ENCODE data around the gene ISG20L2. TPM values are rescaled to one million over a fixed set of nuclear protein-coding genes. Genes with fewer than 3 reads are reported as not detected.
A peak's percentile ranks its signal among the peaks of the same experiment; 100 is the strongest.

Gene ISG20L2, protein sequence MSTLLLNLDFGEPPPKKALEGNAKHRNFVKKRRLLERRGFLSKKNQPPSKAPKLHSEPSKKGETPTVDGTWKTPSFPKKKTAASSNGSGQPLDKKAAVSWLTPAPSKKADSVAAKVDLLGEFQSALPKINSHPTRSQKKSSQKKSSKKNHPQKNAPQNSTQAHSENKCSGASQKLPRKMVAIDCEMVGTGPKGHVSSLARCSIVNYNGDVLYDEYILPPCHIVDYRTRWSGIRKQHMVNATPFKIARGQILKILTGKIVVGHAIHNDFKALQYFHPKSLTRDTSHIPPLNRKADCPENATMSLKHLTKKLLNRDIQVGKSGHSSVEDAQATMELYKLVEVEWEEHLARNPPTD
- 52.2 and 57.4 TPM in 2 replicates for total RNA-seq

DNA sequence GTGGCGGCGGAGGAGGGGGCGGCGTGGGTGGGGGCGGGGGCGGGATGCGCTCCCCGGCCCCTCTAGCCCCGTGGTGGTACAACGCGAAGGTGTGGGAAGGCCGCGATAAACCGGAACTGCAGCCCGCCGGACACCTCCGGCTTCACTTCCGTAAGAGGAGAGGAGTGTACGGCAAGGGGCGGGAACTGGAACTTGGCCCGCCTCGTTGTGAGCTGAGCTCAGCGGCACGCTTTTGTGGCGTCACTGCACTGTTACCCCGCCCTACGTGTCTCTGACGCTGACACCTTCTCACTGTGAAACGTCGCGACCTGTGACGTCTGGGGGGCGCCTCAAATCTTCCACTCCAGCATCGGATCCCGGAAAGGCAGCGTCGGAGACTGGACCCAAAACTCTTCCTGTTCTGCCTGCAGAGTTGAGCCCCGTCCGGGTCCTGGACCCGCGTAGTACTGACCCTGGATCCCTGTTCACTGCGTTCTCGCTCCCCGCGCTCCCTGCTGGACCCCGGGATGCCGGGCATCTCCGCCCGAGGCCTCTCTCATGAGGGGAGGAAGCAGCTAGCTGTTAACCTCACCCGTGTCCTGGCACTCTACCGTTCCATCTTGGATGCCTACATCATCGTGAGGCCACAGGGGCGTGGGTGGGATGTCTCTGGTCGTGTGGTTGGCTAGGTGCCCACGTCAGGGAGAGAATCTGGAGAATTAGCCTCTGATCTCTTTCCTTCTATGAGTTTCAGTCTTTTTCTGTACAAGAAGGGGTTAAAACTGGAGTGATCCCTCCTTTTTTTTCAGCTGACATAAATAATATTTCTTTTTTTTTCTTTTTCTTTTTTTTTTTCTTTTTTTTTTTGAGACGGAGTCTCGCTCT is at the start of gene ISG20L2:
Gene ISG20L2 (minus strand): TSS at position 168 of the 864 bp plus-strand sequence. CDS start 1,114 bp downstream, outside the sequence.
- Mint-ChIP-seq H3K4me3 (ENCODE audit: low read depth) (no peak within 1 kb of the TSS), H3K36me3 (ENCODE audit: low read depth) (peaks cover 28% of the 10 kb centered on the region), H3K27ac (peak within 1 kb of the TSS; percentile 99), H3K27me3 (ENCODE audit: low read depth) (no peaks in the 10 kb centered on the region), H3K4me1 (ENCODE audit: low read depth) (peaks cover 20% of the 10 kb centered on the region), H3K9me3 (no peaks in the 10 kb centered on the region)
- intact Hi-C loops (cut with micrococcal nuclease) = loop anchor here (1.0 to 5.0 kb wide), 6 partner anchors 12 to 163 kb away; partner anchors contain the start of genes HDGF, MRPL24, NTRK1 and PEAR1
- DNase-seq (ENCODE audit: low spot score) = peak; percentile 96

DNA sequence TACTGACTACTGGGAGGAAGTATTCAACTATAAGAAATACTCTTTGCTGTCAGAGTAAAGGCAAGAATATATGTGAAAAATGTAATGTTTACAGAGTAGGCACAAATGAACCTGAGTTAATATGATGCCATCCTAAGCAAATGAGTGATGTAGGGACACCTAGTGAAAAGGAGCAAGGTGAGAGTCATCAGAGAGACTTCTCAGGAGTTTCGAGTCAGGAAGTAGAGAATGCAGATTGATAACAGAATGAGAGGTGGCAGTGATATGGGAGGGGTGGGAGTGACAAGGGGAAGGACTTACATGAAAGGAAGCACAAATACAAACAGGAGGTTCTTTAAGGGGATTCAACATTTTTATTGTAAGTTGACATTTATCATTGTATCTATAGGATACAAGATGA is 49.0 kb upstream of the ISG20L2 start:
- DNase-seq (ENCODE audit: low spot score) = no peak
- Mint-ChIP-seq H3K4me3 (ENCODE audit: low read depth) (no peak overlapping the region), H3K36me3 (ENCODE audit: low read depth) (peaks cover 52% of the 10 kb centered on the region), H3K4me1 (ENCODE audit: low read depth) (peaks cover 43% of the 10 kb centered on the region), H3K27ac (peak overlapping the region; percentile 6), H3K27me3 (ENCODE audit: low read depth) (no peaks in the 10 kb centered on the region), H3K9me3 (no peaks in the 10 kb centered on the region)
- intact Hi-C loops (cut with micrococcal nuclease) = no loop called here

DNA sequence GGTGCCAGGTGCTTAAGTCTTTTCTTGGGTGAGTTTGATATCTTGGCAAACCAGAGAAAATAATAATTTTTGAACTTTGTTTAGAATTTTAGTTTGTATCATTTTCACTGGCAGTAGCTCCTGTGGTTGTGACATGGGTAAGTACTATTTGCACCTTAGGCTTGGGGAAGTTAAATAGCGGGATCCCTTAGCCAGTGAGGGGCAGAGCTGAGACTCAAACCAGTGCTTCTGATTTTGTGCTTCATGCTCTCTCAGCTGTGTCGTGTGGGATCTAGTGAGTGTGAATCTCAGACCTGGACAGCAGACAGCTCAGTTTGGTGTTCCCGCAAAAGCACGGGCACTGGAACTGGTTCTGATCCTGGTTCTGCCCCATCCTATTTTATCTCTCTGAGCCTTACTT is 48.4 kb upstream of the ISG20L2 start:
- no peak for DNase-seq (ENCODE audit: low spot score)
- no peaks in the 10 kb centered on the region for H3K27me3 Mint-ChIP-seq (ENCODE audit: low read depth)
- H3K9me3 Mint-ChIP-seq = no peaks in the 10 kb centered on the region
- peaks cover 50% of the 10 kb centered on the region for H3K36me3 Mint-ChIP-seq (ENCODE audit: low read depth)
- H3K27ac Mint-ChIP-seq = no peak overlapping the region
- peaks cover 49% of the 10 kb centered on the region for H3K4me1 Mint-ChIP-seq (ENCODE audit: low read depth)
- no peak overlapping the region for H3K4me3 Mint-ChIP-seq (ENCODE audit: low read depth)
- intact Hi-C loops (cut with micrococcal nuclease) = no loop called here

DNA sequence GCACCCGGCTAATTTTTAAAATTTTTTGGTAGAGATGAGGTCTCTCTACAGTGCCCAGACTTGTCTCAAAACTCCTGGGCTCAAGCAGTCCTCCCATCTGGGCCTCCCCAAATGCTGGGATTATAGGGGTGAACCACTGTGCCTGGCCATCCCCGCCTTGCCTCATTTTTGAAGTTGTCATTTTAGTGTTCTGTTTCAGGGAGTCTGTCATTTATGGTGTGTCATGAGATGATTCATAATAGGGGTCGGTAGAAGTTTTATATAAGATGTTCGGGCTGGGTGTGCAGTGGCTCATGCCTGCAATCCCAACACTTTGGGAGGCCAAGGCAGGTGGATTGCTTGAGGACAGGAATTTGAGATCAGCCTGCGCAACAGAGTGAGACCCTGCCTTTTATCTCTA is 47.2 kb upstream of the ISG20L2 start:
- H3K4me1 Mint-ChIP-seq (ENCODE audit: low read depth) = peaks cover 45% of the 10 kb centered on the region
- H3K4me3 Mint-ChIP-seq (ENCODE audit: low read depth) = no peak overlapping the region
- intact Hi-C loops (cut with micrococcal nuclease) = no loop called here
- peaks cover 46% of the 10 kb centered on the region for H3K36me3 Mint-ChIP-seq (ENCODE audit: low read depth)
- H3K27me3 Mint-ChIP-seq (ENCODE audit: low read depth) = no peaks in the 10 kb centered on the region
- no peak for DNase-seq (ENCODE audit: low spot score)
- H3K9me3 Mint-ChIP-seq = no peaks in the 10 kb centered on the region
- peak overlapping the region; percentile 44 for H3K27ac Mint-ChIP-seq

DNA sequence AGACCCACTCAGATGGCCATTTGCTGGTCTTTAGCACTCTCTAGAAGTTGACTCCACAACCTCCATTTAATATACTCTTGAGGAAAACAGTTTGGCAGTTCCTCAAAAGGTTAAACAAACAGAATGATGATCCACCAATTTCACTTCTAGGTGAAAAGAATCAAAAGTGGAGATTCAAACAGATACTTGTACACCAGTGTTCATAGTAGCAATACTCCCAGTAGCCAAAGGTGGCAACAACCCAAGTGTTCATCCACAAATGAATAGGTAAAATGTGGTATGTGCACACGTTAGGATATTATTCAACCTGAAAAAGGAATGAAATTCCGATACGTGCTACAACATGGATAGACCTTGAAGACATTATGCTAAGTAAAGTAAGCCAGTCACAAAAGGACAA is 45.0 kb upstream of the ISG20L2 start:
- H3K27ac Mint-ChIP-seq = no peak overlapping the region
- H3K4me1 Mint-ChIP-seq (ENCODE audit: low read depth) = peaks cover 59% of the 10 kb centered on the region
- no peaks in the 10 kb centered on the region for H3K27me3 Mint-ChIP-seq (ENCODE audit: low read depth)
- no peak for DNase-seq (ENCODE audit: low spot score)
- no peaks in the 10 kb centered on the region for H3K9me3 Mint-ChIP-seq
- intact Hi-C loops (cut with micrococcal nuclease) = no loop called here
- H3K36me3 Mint-ChIP-seq (ENCODE audit: low read depth) = peaks cover 64% of the 10 kb centered on the region
- no peak overlapping the region for H3K4me3 Mint-ChIP-seq (ENCODE audit: low read depth)

DNA sequence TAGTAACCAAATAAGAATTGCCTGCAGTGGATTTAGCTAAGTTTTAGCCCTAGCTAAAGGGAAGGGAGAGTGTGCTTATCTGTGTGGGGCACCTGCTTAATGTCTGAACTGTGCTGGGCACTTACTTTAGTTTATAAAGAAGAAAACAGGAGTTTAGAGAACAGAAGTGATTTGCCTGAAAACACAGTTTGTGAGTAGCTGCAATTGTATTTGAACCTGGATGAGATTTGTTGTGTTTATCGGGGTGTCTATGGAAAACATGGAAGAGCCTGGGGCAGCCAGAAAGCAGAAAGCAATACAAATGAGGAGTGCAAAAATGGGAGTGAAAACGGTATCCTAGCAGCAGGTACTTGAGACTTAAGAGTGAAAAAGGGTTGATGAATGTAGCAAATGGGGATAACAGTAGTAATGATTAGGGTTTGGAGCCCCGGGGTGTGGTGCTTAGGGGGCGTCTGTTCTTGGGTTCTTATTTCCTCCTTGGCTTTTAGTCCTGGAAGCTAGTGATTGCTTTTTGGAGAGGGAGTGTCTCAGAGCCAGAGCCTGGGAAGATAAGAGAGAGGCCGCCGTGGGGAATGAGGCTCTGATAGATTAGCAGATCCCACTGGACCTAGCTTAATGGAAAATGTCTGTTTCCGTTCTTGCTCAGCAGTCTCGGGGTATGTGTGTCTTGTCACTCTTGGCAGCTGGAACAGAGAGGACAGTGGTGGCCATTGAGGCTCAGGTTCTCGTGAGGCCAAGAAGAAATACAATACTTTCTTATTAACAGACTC is 44.3 kb upstream of the ISG20L2 start:
- peaks cover 58% of the 10 kb centered on the region for H3K4me1 Mint-ChIP-seq (ENCODE audit: low read depth)
- no peak overlapping the region for H3K27ac Mint-ChIP-seq
- intact Hi-C loops (cut with micrococcal nuclease) = no loop called here
- H3K27me3 Mint-ChIP-seq (ENCODE audit: low read depth) = no peaks in the 10 kb centered on the region
- H3K4me3 Mint-ChIP-seq (ENCODE audit: low read depth) = no peak overlapping the region
- H3K36me3 Mint-ChIP-seq (ENCODE audit: low read depth) = peaks cover 63% of the 10 kb centered on the region
- DNase-seq (ENCODE audit: low spot score) = no peak
- H3K9me3 Mint-ChIP-seq = no peaks in the 10 kb centered on the region

DNA sequence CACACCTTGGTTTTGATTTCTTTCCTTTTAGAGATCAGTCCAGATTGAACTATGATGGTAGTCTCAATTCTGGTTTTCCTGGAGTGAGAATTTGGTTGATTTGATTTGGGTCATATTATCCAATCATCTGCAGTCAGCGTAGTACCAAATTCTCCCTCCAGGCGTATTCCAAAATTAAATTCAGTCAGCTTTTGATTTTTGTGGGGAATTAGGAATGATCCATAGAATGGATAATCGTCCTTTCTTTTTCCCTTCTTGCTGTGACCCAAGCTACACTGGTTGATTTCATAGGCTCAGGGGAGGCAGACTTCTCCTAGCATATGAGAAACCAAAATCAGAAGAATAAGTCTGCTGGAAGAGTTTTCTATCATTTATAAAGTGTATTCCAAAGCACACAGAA is 43.7 kb upstream of the ISG20L2 start:
- Mint-ChIP-seq H3K36me3 (ENCODE audit: low read depth) (peaks cover 58% of the 10 kb centered on the region), H3K4me1 (ENCODE audit: low read depth) (peaks cover 53% of the 10 kb centered on the region), H3K27me3 (ENCODE audit: low read depth) (no peaks in the 10 kb centered on the region), H3K27ac (no peak overlapping the region), H3K4me3 (ENCODE audit: low read depth) (no peak overlapping the region), H3K9me3 (no peaks in the 10 kb centered on the region)
- DNase-seq (ENCODE audit: low spot score) = no peak
- intact Hi-C loops (cut with micrococcal nuclease) = no loop called here

DNA sequence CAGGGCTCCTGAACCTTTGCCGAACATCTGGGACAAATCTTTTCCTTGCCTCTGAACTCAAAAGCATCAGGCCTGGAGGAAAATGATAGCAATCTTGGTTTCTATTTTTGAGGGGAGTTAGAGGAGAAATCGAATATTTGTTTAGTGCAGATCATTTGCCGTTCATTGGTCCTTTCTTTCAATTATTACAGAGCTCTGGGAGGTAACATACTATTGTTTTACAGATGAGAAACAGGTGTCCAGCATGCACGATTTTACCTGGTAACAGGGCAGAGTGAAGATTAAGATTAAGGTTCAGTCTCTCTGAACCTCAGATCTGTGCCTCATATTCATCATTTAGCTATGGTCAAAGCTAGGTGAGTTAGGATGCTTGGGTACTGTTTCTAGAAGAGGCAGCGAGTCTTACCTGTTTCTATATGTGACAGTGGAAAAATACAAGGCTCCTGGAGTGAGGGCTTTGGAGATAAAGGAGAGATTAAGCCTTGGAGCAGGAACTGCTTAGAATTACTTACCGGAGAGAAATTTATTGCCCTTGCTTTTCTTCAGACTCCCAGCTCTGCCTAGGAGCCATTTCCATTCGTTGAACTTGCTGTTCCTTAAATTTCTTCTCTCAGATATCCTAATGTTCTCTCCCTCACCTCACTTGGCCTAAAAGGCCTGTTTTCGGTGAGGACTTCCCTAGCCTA is 40.2 kb upstream of the ISG20L2 start:
- H3K9me3 Mint-ChIP-seq = no peaks in the 10 kb centered on the region
- peaks cover 45% of the 10 kb centered on the region for H3K36me3 Mint-ChIP-seq (ENCODE audit: low read depth)
- no peak for DNase-seq (ENCODE audit: low spot score)
- no peak overlapping the region for H3K4me3 Mint-ChIP-seq (ENCODE audit: low read depth)
- no peaks in the 10 kb centered on the region for H3K27me3 Mint-ChIP-seq (ENCODE audit: low read depth)
- peaks cover 49% of the 10 kb centered on the region for H3K4me1 Mint-ChIP-seq (ENCODE audit: low read depth)
- intact Hi-C loops (cut with micrococcal nuclease) = no loop called here
- H3K27ac Mint-ChIP-seq = no peak overlapping the region

DNA sequence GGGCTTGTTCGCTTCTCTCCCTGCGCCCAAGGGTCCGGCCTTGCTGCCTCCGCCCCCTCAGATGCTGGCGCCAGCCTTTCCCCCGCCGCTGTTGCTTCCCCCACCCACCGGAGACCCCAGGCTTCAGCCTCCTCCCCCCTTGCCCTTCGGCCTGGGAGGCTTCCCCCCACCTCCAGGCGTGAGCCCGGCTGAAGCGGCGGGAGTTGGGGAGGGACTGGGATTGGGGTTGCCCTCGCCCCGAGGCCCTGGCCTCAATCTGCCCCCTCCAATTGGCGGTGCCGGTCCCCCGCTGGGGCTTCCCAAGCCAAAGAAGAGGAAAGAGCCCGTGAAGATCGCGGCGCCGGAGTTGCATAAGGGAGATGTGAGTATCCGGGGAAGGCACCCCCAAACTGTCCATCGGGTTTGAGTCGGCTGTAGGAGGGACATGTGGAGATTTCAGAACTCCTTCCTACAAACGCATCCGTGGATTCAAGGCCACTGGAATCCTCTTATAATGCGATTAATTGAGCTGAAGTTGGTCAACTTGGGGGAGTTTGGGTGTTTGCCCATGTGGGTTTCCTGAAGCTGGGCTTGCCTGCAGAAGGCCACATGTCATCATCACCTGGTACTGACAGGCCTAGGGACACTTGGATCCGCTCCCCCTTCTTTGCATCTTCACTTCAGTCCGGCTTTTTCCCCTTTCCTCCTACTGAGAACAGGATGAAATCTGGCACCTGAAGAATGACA is 39.5 kb upstream of the ISG20L2 start:
- Mint-ChIP-seq H3K27ac (no peak overlapping the region), H3K4me1 (ENCODE audit: low read depth) (peaks cover 43% of the 10 kb centered on the region), H3K27me3 (ENCODE audit: low read depth) (no peaks in the 10 kb centered on the region), H3K9me3 (no peaks in the 10 kb centered on the region), H3K36me3 (ENCODE audit: low read depth) (peaks cover 38% of the 10 kb centered on the region), H3K4me3 (ENCODE audit: low read depth) (no peak overlapping the region)
- peak; percentile 33 for DNase-seq (ENCODE audit: low spot score)
- intact Hi-C loops (cut with micrococcal nuclease) = loop anchor here (1.0 kb wide), 4 partner anchors 17 to 48 kb away; partner anchors contain the start of genes HDGF, ISG20L2, METTL25B and MRPL24

DNA sequence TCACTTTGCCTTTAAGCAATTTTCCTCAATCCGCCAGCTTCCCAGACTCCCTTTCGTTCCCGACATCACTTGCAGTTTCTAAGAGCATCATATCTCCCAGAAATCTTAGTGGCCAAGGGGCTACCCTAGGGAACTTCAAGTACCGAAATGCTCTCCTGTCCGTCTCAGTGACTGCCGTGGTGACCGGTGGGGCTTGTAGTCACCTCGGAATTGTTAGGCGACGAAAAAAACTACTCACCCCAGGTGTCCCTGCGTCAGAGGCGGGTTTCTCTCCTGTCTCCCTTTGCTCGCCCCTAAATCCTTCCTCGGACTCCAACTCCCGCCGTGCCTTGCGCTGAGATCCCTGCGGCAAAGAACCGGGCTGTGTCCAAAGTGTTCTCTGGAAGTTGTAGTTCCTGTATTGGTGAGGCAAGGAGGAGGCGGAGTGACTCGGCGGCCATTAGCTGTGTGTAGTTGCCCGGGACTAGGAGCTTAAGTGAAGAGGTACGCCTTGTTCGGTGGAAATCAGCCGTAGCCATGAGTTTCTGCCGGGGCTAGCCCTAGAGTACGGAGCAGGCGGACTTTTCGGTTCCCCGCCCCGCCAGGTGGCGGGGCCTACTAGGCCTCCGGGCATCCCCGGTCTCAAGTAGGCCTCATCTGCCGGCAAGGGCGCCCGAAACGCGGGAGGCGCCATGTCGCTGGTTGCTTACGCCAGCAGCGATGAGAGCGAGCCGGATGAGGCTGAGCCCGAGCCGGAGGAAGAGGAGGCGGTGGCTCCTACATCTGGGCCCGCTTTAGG is 38.7 kb upstream of the ISG20L2 start, which contains the start of gene PRCC:
Gene PRCC (plus strand): TSS at position 435 of the 778 bp plus-strand sequence. CDS start 237 bp downstream, at position 672.
- DNase-seq (ENCODE audit: low spot score) = peak; percentile 98
- Mint-ChIP-seq H3K27ac (no peak within 1 kb of the TSS), H3K36me3 (ENCODE audit: low read depth) (peaks cover 33% of the 10 kb centered on the region), H3K27me3 (ENCODE audit: low read depth) (no peaks in the 10 kb centered on the region), H3K9me3 (no peaks in the 10 kb centered on the region), H3K4me3 (ENCODE audit: low read depth) (no peak within 1 kb of the TSS), H3K4me1 (ENCODE audit: low read depth) (peaks cover 36% of the 10 kb centered on the region)
- intact Hi-C loops (cut with micrococcal nuclease) = loop anchor here (1.0 kb wide), 4 partner anchors 16 to 49 kb away; partner anchors contain the start of genes HDGF, ISG20L2, METTL25B and MRPL24
